ENCODE data around the gene SIVA1.

The SIVA1 gene

GRCh38 chr14:104805326-104805678 lies 52.4 kb downstream of the SIVA1 start:
- no peak for DNase-seq (ENCODE audit: extremely low read depth in 1 of 2, low read depth in 1 of 2)

GRCh38 chr14:104805941-104806624 lies 53.1 kb downstream of the SIVA1 start:
- no peak for DNase-seq (ENCODE audit: extremely low read depth in 1 of 2, low read depth in 1 of 2)

- no peak for DNase-seq (ENCODE audit: extremely low read depth in 1 of 2, low read depth in 1 of 2)
Measured at GRCh38 chr14:104806625-104807465, 53.9 kb downstream of the SIVA1 start.

- DNase-seq (ENCODE audit: extremely low read depth in 1 of 2, low read depth in 1 of 2) = no peak
Measured at GRCh38 chr14:104808456-104808855, 55.5 kb downstream of the SIVA1 start.
